Measurements from ENCODE around the gene MROH2B.

- TF ChIP-seq CTCF (IDR thresholded peaks at IDR 0.05): no peak
- TF ChIP-seq POLR2AphosphoS5 (IDR thresholded peaks at IDR 0.05): no peak
These were observed 87.4 kb downstream of the MROH2B start for GRCh38 chr5:40983781-40984180.

Measured in sigmoid colon (tissue), 4 donors.